Glutamatergic neuron (in vitro differentiated cells): ENCODE results near the gene APBA3. TPM values are rescaled to one million over a fixed set of nuclear protein-coding genes. Genes with fewer than 3 reads are reported as not detected.

Source experiments
- DNase-seq: peaks from one replicate; pipeline ENCODE4 v3.0.0; 2022
- H3K27ac Mint-ChIP-seq: one replicate; pipeline ENCODE4 v1.8.0; 2020; ENCODE audit warnings: mild to moderate bottlenecking, mixed read lengths, inconsistent platforms; ENCODE audit not compliant: unreplicated experiment
- H3K27me3 Mint-ChIP-seq: one replicate; pipeline ENCODE4 v1.8.0; 2020; ENCODE audit warnings: mild to moderate bottlenecking, moderate library complexity, mixed read lengths, inconsistent platforms; ENCODE audit not compliant: unreplicated experiment
- H3K36me3 Mint-ChIP-seq: one replicate; pipeline ENCODE4 v1.8.0; 2020; ENCODE audit warnings: mild to moderate bottlenecking, mixed read lengths, inconsistent platforms; ENCODE audit not compliant: unreplicated experiment
- H3K4me1 Mint-ChIP-seq: one replicate; pipeline ENCODE4 v1.8.0; 2020; ENCODE audit warnings: mild to moderate bottlenecking, low read depth, mixed read lengths, inconsistent platforms; ENCODE audit not compliant: unreplicated experiment
- H3K4me3 Mint-ChIP-seq: one replicate; pipeline ENCODE4 v1.8.0; 2020; ENCODE audit warnings: mild to moderate bottlenecking, mixed read lengths, inconsistent platforms; ENCODE audit not compliant: unreplicated experiment
- H3K9me3 Mint-ChIP-seq: one replicate; pipeline ENCODE4 v1.8.0; 2020; ENCODE audit warnings: mild to moderate bottlenecking, moderate library complexity, mixed read lengths, inconsistent platforms; ENCODE audit not compliant: unreplicated experiment
- total RNA-seq: library from RNA; stranded (reverse); fragmentation: NEBNext Ultra II Directional; extraction: Animal tissue kit (Norgen Biotek cat#: 25700); gene quantifications from one replicate; pipeline ENCODE4 v1.2.1, GENCODE V29; 2021; ENCODE audit not compliant: unreplicated experiment
- TF ChIP-seq, protein P1 (sequence below): fragments of 200-600 bp; sonication (generic); IDR thresholded peaks from one replicate; pipeline ENCODE4 v1.5.0; 2021; ENCODE audit not compliant: partially characterized antibody, unreplicated experiment

APBA3 gene
- total RNA-seq, 1 donor from 2014 or later, result 23.3 TPM

DNA sequence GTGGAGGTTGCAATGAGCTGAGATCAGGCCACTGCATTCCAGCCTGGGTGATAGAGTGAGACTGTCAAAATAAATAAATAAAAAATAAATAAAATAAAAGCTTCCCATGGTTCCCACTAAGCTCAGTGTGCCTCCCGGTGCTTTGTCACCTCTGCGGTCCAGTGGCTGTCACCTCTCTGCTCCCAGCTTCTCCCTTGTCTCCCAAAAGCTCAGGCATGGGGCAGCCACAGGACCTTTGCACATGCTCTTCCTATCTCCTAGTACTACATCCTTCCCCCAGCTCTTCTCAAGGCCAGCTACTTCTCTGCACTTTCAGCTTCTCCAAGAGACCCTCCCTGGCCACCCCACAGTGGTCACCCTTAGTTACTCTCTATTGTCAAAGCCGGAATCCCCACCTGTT lies 32.3 kb upstream of the APBA3 start:
- H3K27ac Mint-ChIP-seq, result no peak overlapping the region
- peaks cover 22% of the 10 kb centered on the region for H3K36me3 Mint-ChIP-seq
- peaks cover 12% of the 10 kb centered on the region for H3K27me3 Mint-ChIP-seq
- DNase-seq, result no peak
- H3K9me3 Mint-ChIP-seq, result peaks cover 9% of the 10 kb centered on the region
- TF ChIP-seq, protein P1, sequence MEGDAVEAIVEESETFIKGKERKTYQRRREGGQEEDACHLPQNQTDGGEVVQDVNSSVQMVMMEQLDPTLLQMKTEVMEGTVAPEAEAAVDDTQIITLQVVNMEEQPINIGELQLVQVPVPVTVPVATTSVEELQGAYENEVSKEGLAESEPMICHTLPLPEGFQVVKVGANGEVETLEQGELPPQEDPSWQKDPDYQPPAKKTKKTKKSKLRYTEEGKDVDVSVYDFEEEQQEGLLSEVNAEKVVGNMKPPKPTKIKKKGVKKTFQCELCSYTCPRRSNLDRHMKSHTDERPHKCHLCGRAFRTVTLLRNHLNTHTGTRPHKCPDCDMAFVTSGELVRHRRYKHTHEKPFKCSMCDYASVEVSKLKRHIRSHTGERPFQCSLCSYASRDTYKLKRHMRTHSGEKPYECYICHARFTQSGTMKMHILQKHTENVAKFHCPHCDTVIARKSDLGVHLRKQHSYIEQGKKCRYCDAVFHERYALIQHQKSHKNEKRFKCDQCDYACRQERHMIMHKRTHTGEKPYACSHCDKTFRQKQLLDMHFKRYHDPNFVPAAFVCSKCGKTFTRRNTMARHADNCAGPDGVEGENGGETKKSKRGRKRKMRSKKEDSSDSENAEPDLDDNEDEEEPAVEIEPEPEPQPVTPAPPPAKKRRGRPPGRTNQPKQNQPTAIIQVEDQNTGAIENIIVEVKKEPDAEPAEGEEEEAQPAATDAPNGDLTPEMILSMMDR, result no peak
- H3K4me3 Mint-ChIP-seq, result no peak overlapping the region
- no peaks in the 10 kb centered on the region for H3K4me1 Mint-ChIP-seq

GRCh38 chr19:3792114-3792513 lies 30.6 kb upstream of the APBA3 start:
- Mint-ChIP-seq H3K4me1 (no peaks in the 10 kb centered on the region), H3K4me3 (no peak overlapping the region), H3K9me3 (peaks cover 9% of the 10 kb centered on the region), H3K36me3 (peaks cover 22% of the 10 kb centered on the region), H3K27me3 (peaks cover 12% of the 10 kb centered on the region), H3K27ac (no peak overlapping the region)
- TF ChIP-seq, protein P1, result no peak
- no peak for DNase-seq

DNA sequence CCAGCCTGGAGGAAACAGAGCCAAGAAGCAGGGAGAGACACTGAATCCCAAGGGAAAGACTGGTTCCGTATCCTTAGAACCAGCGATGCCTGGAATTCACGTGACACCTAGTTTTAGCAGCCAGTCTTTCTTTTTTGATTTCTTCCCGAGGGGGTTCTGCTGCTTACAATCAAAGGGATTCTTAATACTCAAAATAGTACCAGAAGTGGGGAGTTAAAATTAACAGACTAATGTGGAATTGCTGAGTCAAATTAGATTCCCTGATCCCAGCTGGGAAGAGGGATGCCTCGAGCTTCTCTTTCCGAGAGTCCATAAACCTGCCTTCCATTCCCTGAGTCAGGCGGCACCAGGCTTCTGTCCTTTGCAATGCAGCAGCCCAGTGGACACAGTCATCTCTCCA lies 29.4 kb upstream of the APBA3 start:
- no peak for DNase-seq
- TF ChIP-seq, protein P1, result no peak
- H3K27me3 Mint-ChIP-seq, result peaks cover 14% of the 10 kb centered on the region
- H3K36me3 Mint-ChIP-seq, result peaks cover 15% of the 10 kb centered on the region
- H3K9me3 Mint-ChIP-seq, result peaks cover 5% of the 10 kb centered on the region
- no peak overlapping the region for H3K4me3 Mint-ChIP-seq
- no peaks in the 10 kb centered on the region for H3K4me1 Mint-ChIP-seq
- no peak overlapping the region for H3K27ac Mint-ChIP-seq

GRCh38 chr19:3790209-3790734 lies 28.8 kb upstream of the APBA3 start:
- Mint-ChIP-seq H3K36me3 (peaks cover 15% of the 10 kb centered on the region), H3K4me3 (no peak overlapping the region), H3K27me3 (peaks cover 14% of the 10 kb centered on the region), H3K9me3 (peaks cover 5% of the 10 kb centered on the region), H3K27ac (no peak overlapping the region), H3K4me1 (no peaks in the 10 kb centered on the region)
- TF ChIP-seq, protein P1, result no peak
- no peak for DNase-seq

- Mint-ChIP-seq H3K9me3 (peaks cover 5% of the 10 kb centered on the region), H3K36me3 (peaks cover 15% of the 10 kb centered on the region), H3K27ac (no peak overlapping the region), H3K4me3 (no peak overlapping the region), H3K27me3 (peaks cover 16% of the 10 kb centered on the region), H3K4me1 (no peaks in the 10 kb centered on the region)
- TF ChIP-seq, protein P1, result no peak
- DNase-seq, result no peak
Observed at GRCh38 chr19:3788996-3789778, 27.7 kb upstream of the APBA3 start.
